ENCODE data around the gene ERICH6B. TPM values are rescaled to one million over a fixed set of nuclear protein-coding genes. Genes with fewer than 3 reads are reported as not detected.

The ERICH6B gene
- polyA plus RNA-seq, 1 donor: 2.1 TPM

- no peak for DNase-seq
- no peak overlapping the region for H3K4me3 ChIP-seq (ENCODE audit: low read length)
- no peaks in the 10 kb centered on the region for H3K4me1 ChIP-seq (ENCODE audit: control insufficient read depth, insufficient read depth, low read length)
- peaks cover 6% of the 10 kb centered on the region for H3K27me3 ChIP-seq (ENCODE audit: control insufficient read depth, insufficient read depth, low read length)
- no peaks in the 10 kb centered on the region for H3K36me3 ChIP-seq (ENCODE audit: control insufficient read depth, insufficient read depth, low read length)
- WGBS (ENCODE audit: insufficient coverage, low lambda C conversion rate): 100% methylated on average over 1 of the region's 4 CpGs
- H3K27ac ChIP-seq (ENCODE audit: low read length): no peak overlapping the region
- H3K9me3 ChIP-seq (ENCODE audit: control insufficient read depth, low read depth, low read length): no peaks in the 10 kb centered on the region
Observed at GRCh38 chr13:45602183-45603170, 13.1 kb downstream of the ERICH6B start.

GRCh38 chr13:45601680-45602079 is 13.9 kb downstream of the ERICH6B start:
- DNase-seq: no peak
- Histone ChIP-seq H3K9me3 (ENCODE audit: control insufficient read depth, low read depth, low read length) (no peaks in the 10 kb centered on the region), H3K27me3 (ENCODE audit: control insufficient read depth, insufficient read depth, low read length) (peaks cover 8% of the 10 kb centered on the region), H3K4me3 (ENCODE audit: low read length) (no peak overlapping the region), H3K4me1 (ENCODE audit: control insufficient read depth, insufficient read depth, low read length) (no peaks in the 10 kb centered on the region), H3K36me3 (ENCODE audit: control insufficient read depth, insufficient read depth, low read length) (no peaks in the 10 kb centered on the region), H3K27ac (ENCODE audit: low read length) (no peak overlapping the region)
- WGBS (ENCODE audit: insufficient coverage, low lambda C conversion rate): no CpG with 5 or more reads among the region's 2 CpGs

DNA sequence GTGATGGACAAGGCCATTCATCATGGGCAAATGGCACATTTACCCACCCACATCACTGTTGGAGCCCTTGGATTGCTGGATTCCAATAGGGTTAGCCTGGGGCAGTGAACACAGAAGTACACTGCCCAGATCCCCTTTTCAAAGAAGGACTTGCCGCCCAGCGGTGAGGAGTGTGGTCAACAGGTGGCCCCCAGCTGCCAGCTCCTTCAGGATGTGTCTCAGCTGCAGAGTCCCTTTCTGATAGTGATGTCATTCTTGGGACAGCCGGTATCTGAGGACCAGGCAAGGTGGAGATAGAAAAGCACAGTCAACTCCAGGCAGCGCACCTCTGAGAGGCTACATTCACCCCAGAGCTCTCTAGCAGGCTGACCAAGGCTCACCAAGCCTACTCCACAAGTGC is 16.9 kb downstream of the ERICH6B start:
- H3K27ac ChIP-seq (ENCODE audit: low read length): no peak overlapping the region
- H3K36me3 ChIP-seq (ENCODE audit: control insufficient read depth, insufficient read depth, low read length): no peaks in the 10 kb centered on the region
- peaks cover 4% of the 10 kb centered on the region for H3K27me3 ChIP-seq (ENCODE audit: control insufficient read depth, insufficient read depth, low read length)
- H3K4me1 ChIP-seq (ENCODE audit: control insufficient read depth, insufficient read depth, low read length): no peaks in the 10 kb centered on the region
- H3K9me3 ChIP-seq (ENCODE audit: control insufficient read depth, low read depth, low read length): no peaks in the 10 kb centered on the region
- WGBS (ENCODE audit: insufficient coverage, low lambda C conversion rate): no CpG with 5 or more reads among the region's 4 CpGs
- H3K4me3 ChIP-seq (ENCODE audit: low read length): no peak overlapping the region
- no peak for DNase-seq

GRCh38 chr13:45596800-45597475 is 18.6 kb downstream of the ERICH6B start:
- Histone ChIP-seq H3K27me3 (ENCODE audit: control insufficient read depth, insufficient read depth, low read length) (peaks cover 4% of the 10 kb centered on the region), H3K4me1 (ENCODE audit: control insufficient read depth, insufficient read depth, low read length) (no peaks in the 10 kb centered on the region), H3K4me3 (ENCODE audit: low read length) (no peak overlapping the region), H3K27ac (ENCODE audit: low read length) (no peak overlapping the region), H3K9me3 (ENCODE audit: control insufficient read depth, low read depth, low read length) (no peaks in the 10 kb centered on the region), H3K36me3 (ENCODE audit: control insufficient read depth, insufficient read depth, low read length) (no peaks in the 10 kb centered on the region)
- no peak for DNase-seq
- 90% methylated on average over 2 of the region's 2 CpGs for WGBS (ENCODE audit: insufficient coverage, low lambda C conversion rate)

DNA sequence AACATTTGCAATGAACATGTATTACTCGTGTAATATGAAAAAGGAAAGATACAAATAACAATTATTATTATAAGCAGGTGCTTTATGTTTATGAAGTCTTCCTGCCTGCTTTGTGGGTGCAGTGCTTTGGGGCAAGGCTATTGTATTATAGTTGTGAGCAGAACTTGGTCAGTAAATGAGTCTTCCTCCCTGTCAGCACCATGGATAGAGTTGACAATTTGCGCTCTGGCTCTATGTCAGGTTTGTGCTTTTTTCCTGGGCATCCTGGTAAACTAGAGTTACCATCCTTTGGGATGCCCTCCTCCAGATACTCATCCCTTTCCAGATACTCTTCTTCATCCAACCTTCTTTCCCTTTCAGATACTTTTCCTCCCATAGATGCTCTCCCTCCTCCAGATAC is 19.6 kb downstream of the ERICH6B start:
- H3K27ac ChIP-seq (ENCODE audit: low read length): no peak overlapping the region
- H3K4me1 ChIP-seq (ENCODE audit: control insufficient read depth, insufficient read depth, low read length): no peaks in the 10 kb centered on the region
- no peak overlapping the region for H3K4me3 ChIP-seq (ENCODE audit: low read length)
- no peak for DNase-seq
- 71% methylated on average over 1 of the region's 2 CpGs for WGBS (ENCODE audit: insufficient coverage, low lambda C conversion rate)
- no peaks in the 10 kb centered on the region for H3K9me3 ChIP-seq (ENCODE audit: control insufficient read depth, low read depth, low read length)
- H3K27me3 ChIP-seq (ENCODE audit: control insufficient read depth, insufficient read depth, low read length): peaks cover 4% of the 10 kb centered on the region
- H3K36me3 ChIP-seq (ENCODE audit: control insufficient read depth, insufficient read depth, low read length): no peaks in the 10 kb centered on the region

DNA sequence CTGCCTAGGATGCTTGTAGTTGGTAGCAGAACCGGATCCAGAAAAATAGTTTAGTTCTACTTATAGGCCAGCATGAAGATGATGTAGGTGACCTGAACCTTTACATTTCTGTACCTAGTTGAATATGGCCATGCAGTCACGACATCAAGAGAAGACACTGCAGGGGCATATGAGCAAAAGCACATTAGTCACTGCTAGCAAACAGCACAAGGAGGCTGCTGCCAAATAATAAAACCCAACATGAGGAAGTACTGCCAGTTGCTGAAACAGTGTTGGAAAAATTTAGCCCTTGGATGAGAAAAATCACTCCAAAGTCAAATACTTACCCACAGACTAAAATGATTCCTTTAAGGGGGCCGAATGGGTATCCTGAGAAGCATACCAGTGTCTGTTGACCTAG is 20.8 kb downstream of the ERICH6B start:
- Histone ChIP-seq H3K4me1 (ENCODE audit: control insufficient read depth, insufficient read depth, low read length) (no peaks in the 10 kb centered on the region), H3K4me3 (ENCODE audit: low read length) (no peak overlapping the region), H3K27me3 (ENCODE audit: control insufficient read depth, insufficient read depth, low read length) (peaks cover 4% of the 10 kb centered on the region), H3K27ac (ENCODE audit: low read length) (no peak overlapping the region), H3K9me3 (ENCODE audit: control insufficient read depth, low read depth, low read length) (no peaks in the 10 kb centered on the region), H3K36me3 (ENCODE audit: control insufficient read depth, insufficient read depth, low read length) (no peaks in the 10 kb centered on the region)
- no peak for DNase-seq
- WGBS (ENCODE audit: insufficient coverage, low lambda C conversion rate): no CpG with 5 or more reads among the region's 3 CpGs

DNA sequence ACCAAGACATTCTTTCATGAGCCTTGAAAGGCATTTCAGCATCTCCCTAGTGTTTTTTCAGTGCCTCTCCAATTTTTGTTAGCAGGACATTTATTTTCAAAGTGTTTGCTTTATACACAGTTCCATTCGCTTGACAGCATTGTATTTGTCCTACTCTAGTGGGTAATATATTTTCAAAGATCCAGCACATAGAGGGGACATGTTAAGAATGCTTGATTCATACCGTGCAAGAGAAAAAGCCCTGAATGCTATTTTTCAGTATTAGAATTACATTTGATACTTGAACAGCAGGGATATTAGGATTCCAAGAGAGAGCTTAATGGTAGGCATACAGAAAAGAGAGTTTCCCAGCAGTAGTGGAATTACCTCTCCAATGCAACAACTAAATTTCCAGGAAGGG is 21.3 kb downstream of the ERICH6B start:
- no peak for DNase-seq
- no peaks in the 10 kb centered on the region for H3K36me3 ChIP-seq (ENCODE audit: control insufficient read depth, insufficient read depth, low read length)
- H3K4me1 ChIP-seq (ENCODE audit: control insufficient read depth, insufficient read depth, low read length): no peaks in the 10 kb centered on the region
- peaks cover 4% of the 10 kb centered on the region for H3K27me3 ChIP-seq (ENCODE audit: control insufficient read depth, insufficient read depth, low read length)
- no peaks in the 10 kb centered on the region for H3K9me3 ChIP-seq (ENCODE audit: control insufficient read depth, low read depth, low read length)
- no peak overlapping the region for H3K4me3 ChIP-seq (ENCODE audit: low read length)
- WGBS (ENCODE audit: insufficient coverage, low lambda C conversion rate): 83% methylated on average over 1 of the region's 2 CpGs
- H3K27ac ChIP-seq (ENCODE audit: low read length): no peak overlapping the region

DNA sequence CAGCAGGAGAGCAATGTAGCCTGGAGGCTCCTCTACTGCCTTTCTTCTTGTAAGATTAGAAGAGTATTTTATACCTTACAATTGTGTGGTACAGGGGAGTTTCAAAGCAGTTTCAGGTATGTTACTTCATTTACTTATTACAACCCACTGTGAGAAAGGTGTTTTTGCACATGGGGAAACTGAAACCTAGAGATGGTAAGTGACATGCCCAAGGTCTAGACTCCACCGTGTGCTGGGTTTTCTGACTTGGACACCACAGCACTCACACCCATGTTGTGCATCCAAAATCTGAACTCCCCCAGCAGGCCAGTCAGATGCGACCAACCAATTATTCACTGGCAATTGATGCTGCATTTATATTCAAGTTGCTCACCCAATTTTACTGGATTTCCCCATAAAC is 22.8 kb downstream of the ERICH6B start:
- Histone ChIP-seq H3K4me3 (ENCODE audit: low read length) (no peak overlapping the region), H3K27ac (ENCODE audit: low read length) (no peak overlapping the region), H3K36me3 (ENCODE audit: control insufficient read depth, insufficient read depth, low read length) (no peaks in the 10 kb centered on the region), H3K4me1 (ENCODE audit: control insufficient read depth, insufficient read depth, low read length) (no peaks in the 10 kb centered on the region), H3K9me3 (ENCODE audit: control insufficient read depth, low read depth, low read length) (no peaks in the 10 kb centered on the region), H3K27me3 (ENCODE audit: control insufficient read depth, insufficient read depth, low read length) (peaks cover 2% of the 10 kb centered on the region)
- no CpG with 5 or more reads among the region's 2 CpGs for WGBS (ENCODE audit: insufficient coverage, low lambda C conversion rate)
- no peak for DNase-seq

DNA sequence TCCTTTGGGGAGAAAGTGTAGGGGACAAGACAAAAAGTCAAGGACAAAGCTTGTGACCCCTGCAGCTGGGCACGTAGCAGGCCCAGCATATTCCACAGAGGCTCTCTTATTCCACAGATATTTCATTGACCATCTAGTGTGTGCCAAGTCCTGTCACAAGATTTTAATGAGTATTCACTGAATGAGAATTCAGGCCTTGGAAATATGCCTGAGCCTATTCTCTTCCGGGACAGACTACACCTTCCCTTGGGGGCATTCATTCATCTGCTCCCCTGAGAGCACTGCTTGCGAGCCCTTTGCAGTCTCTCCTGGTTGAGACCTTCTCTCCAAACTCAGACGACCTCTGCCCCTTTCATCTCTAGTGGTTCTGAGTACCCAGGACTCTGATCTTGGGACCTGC is 25.5 kb downstream of the ERICH6B start:
- H3K36me3 ChIP-seq (ENCODE audit: control insufficient read depth, insufficient read depth, low read length): no peaks in the 10 kb centered on the region
- H3K27ac ChIP-seq (ENCODE audit: low read length): no peak overlapping the region
- no peaks in the 10 kb centered on the region for H3K27me3 ChIP-seq (ENCODE audit: control insufficient read depth, insufficient read depth, low read length)
- H3K4me3 ChIP-seq (ENCODE audit: low read length): no peak overlapping the region
- no peak for DNase-seq
- 93% methylated on average over 2 of the region's 4 CpGs for WGBS (ENCODE audit: insufficient coverage, low lambda C conversion rate)
- no peaks in the 10 kb centered on the region for H3K4me1 ChIP-seq (ENCODE audit: control insufficient read depth, insufficient read depth, low read length)
- no peaks in the 10 kb centered on the region for H3K9me3 ChIP-seq (ENCODE audit: control insufficient read depth, low read depth, low read length)

- H3K4me1 ChIP-seq (ENCODE audit: control insufficient read depth, insufficient read depth, low read length): no peaks in the 10 kb centered on the region
- no CpG with 5 or more reads among the region's 1 CpG for WGBS (ENCODE audit: insufficient coverage, low lambda C conversion rate)
- H3K36me3 ChIP-seq (ENCODE audit: control insufficient read depth, insufficient read depth, low read length): no peaks in the 10 kb centered on the region
- no peak for DNase-seq
- H3K27ac ChIP-seq (ENCODE audit: low read length): no peak overlapping the region
- no peaks in the 10 kb centered on the region for H3K9me3 ChIP-seq (ENCODE audit: control insufficient read depth, low read depth, low read length)
- H3K27me3 ChIP-seq (ENCODE audit: control insufficient read depth, insufficient read depth, low read length): no peaks in the 10 kb centered on the region
- H3K4me3 ChIP-seq (ENCODE audit: low read length): no peak overlapping the region
Observed at GRCh38 chr13:45587897-45588296, 27.6 kb downstream of the ERICH6B start.
